GM23338 (cell line): ENCODE data around the gene BMPR1B. TPM values are rescaled to one million over a fixed set of nuclear protein-coding genes. Genes with fewer than 3 reads are reported as not detected.

Experiments
- ATAC-seq: fragments of 200-7000 bp; cut with Tn5 transposase; 3 replicates; pipeline ENCODE4 v1.9.1; 2020
- DNase-seq: peaks from one replicate; pipeline ENCODE4 v3.0.0-alpha.2; 2015; ENCODE audit warnings: low spot score
- H2AFZ ChIP-seq: fragments of 200-600 bp; sonication (generic); 2 replicates; pipeline ENCODE4 v1.8.0; 2016; ENCODE audit warnings: antibody characterized with exemption, mild to moderate bottlenecking, moderate library complexity
- H3F3A ChIP-seq: fragments of 200-600 bp; sonication (generic); replicated peaks from 2 replicates; pipeline ENCODE4 v1.8.0; 2017; ENCODE audit warnings: antibody characterized with exemption, mixed run types, low read depth
- H3K27ac ChIP-seq: fragments of 200-600 bp; sonication (generic); 2 replicates; pipeline ENCODE4 v1.6.1; 2016; ENCODE audit warnings: low read depth
- H3K27me3 ChIP-seq: fragments of 200-600 bp; sonication (generic); 2 replicates; pipeline ENCODE4 v1.8.0; 2016; ENCODE audit warnings: mild to moderate bottlenecking, mixed run types, moderate library complexity; ENCODE audit not compliant: insufficient read depth
- H3K36me3 ChIP-seq: fragments of 200-600 bp; sonication (generic); 2 replicates; pipeline ENCODE4 v1.8.0; 2016; ENCODE audit warnings: mild to moderate bottlenecking; ENCODE audit not compliant: insufficient read depth
- H3K4me1 ChIP-seq: fragments of 200-600 bp; sonication (generic); 2 replicates; pipeline ENCODE4 v1.8.0; 2016; ENCODE audit warnings: mild to moderate bottlenecking, moderate library complexity; ENCODE audit not compliant: insufficient read depth
- H3K4me2 ChIP-seq: fragments of 200-600 bp; sonication (generic); 2 replicates; pipeline ENCODE4 v1.7.1; 2017; ENCODE audit warnings: mixed run types
- H3K4me3 ChIP-seq: fragments of 200-600 bp; sonication (generic); 2 replicates; pipeline ENCODE4 v1.6.1; 2016; ENCODE audit warnings: mixed run types
- H3K79me2 ChIP-seq: fragments of 200-600 bp; sonication (generic); replicated peaks from 2 replicates; pipeline ENCODE4 v1.8.0; 2017; ENCODE audit warnings: mild to moderate bottlenecking; ENCODE audit not compliant: insufficient read depth
- H3K9me2 ChIP-seq: fragments of 200-600 bp; sonication (generic); 2 replicates; pipeline ENCODE4 v1.8.0; 2017; ENCODE audit not compliant: insufficient read depth
- H4K20me1 ChIP-seq: fragments of 200-600 bp; sonication (generic); replicated peaks from 2 replicates; pipeline ENCODE4 v1.8.0; 2017; ENCODE audit warnings: mild to moderate bottlenecking; ENCODE audit not compliant: insufficient read depth
- H3K27ac Mint-ChIP-seq: 2 replicates; pipeline ENCODE4 v1.8.0; 2020; ENCODE audit warnings: inconsistent platforms, mild to moderate bottlenecking, moderate library complexity, mixed read lengths
- H3K27me3 Mint-ChIP-seq: 3 replicates; pipeline ENCODE4 v1.8.0; 2022; ENCODE audit warnings: low read depth, mild to moderate bottlenecking, moderate library complexity, mixed read lengths, inconsistent platforms; ENCODE audit not compliant: insufficient read depth, poor library complexity
- H3K36me3 Mint-ChIP-seq: 3 replicates; pipeline ENCODE4 v1.8.0; 2021; ENCODE audit warnings: low read depth, mild to moderate bottlenecking, inconsistent platforms, moderate library complexity, mixed read lengths
- H3K4me1 Mint-ChIP-seq: 3 replicates; pipeline ENCODE4 v1.8.0; 2020; ENCODE audit warnings: mild to moderate bottlenecking, inconsistent platforms, mixed read lengths
- H3K4me3 Mint-ChIP-seq: 3 replicates; pipeline ENCODE4 v1.8.0; 2021; ENCODE audit warnings: moderate library complexity, mild to moderate bottlenecking, inconsistent platforms, mixed read lengths
- H3K9me3 Mint-ChIP-seq: 3 replicates; pipeline ENCODE4 v1.8.0; 2020; ENCODE audit warnings: moderate library complexity, mild to moderate bottlenecking, inconsistent platforms, mixed read lengths
- CREB1 ChIP-seq: fragments of 250-450 bp; sonication (Bioruptor Pico); IDR thresholded peaks from 2 replicates; pipeline ENCODE4 v1.5.0; 2020; ENCODE audit warnings: low read depth, mild to moderate bottlenecking, moderate library complexity
- CTCF ChIP-seq, 2 experiments: fragments of 200-600 bp in 1 of 2; sonication (generic) in 1 of 2; conservative IDR thresholded peaks; 2 replicates each; pipeline versions ENCODE4 v1.5.1 to v1.6.1; 2016 to 2017; ENCODE audit warnings: antibody characterized with exemption in 2 of 2, low read depth in 2 of 2, mild to moderate bottlenecking in 2 of 2, moderate library complexity in 1 of 2
- ETS1 ChIP-seq: IDR thresholded peaks from 2 replicates; pipeline ENCODE4 v1.6.1; 2016; ENCODE audit warnings: antibody characterized with exemption
- EZH2 ChIP-seq: fragments of 200-600 bp; sonication (generic); IDR thresholded peaks from one replicate; pipeline ENCODE4 v1.8.0; 2017; ENCODE audit warnings: antibody characterized with exemption, mild to moderate bottlenecking, low read depth; ENCODE audit not compliant: unreplicated experiment
- EZH2phosphoT487 ChIP-seq: fragments of 200-600 bp; sonication (generic); IDR thresholded peaks from one replicate; pipeline ENCODE4 v1.8.1; 2018; ENCODE audit warnings: antibody characterized with exemption; ENCODE audit not compliant: unreplicated experiment
- JUNB ChIP-seq: IDR thresholded peaks from one replicate; pipeline ENCODE4 v1.6.1; 2016; ENCODE audit warnings: antibody characterized with exemption; ENCODE audit not compliant: unreplicated experiment
- NANOG ChIP-seq: IDR thresholded peaks from 2 replicates; pipeline ENCODE4 v1.6.1; 2016; ENCODE audit warnings: antibody characterized with exemption, borderline replicate concordance
- POLR2AphosphoS5 ChIP-seq: IDR thresholded peaks from 2 replicates; pipeline ENCODE4 v1.6.1; 2016; ENCODE audit warnings: antibody characterized with exemption, low read depth
- REST ChIP-seq: IDR thresholded peaks from one replicate; pipeline ENCODE4 v1.6.1; 2018; ENCODE audit warnings: antibody characterized with exemption; ENCODE audit not compliant: unreplicated experiment
- STAT1 ChIP-seq: IDR thresholded peaks from one replicate; pipeline ENCODE4 v1.6.1; 2016; ENCODE audit warnings: antibody characterized with exemption; ENCODE audit not compliant: unreplicated experiment
- ZNF114 ChIP-seq: fragments of 250-450 bp; sonication (Bioruptor Pico); IDR thresholded peaks from 2 replicates; pipeline ENCODE4 v1.5.0; 2020; ENCODE audit warnings: mild to moderate bottlenecking, moderate library complexity
- ZNF331 ChIP-seq: fragments of 250-450 bp; sonication (Bioruptor Pico); IDR thresholded peaks from 2 replicates; pipeline ENCODE4 v1.5.0; 2020; ENCODE audit warnings: low read depth, mild to moderate bottlenecking, moderate library complexity
- ZNF462 ChIP-seq: fragments of 250-450 bp; sonication (Bioruptor Pico); IDR thresholded peaks from 2 replicates; pipeline ENCODE4 v1.5.0; 2020; ENCODE audit warnings: mild to moderate bottlenecking, moderate library complexity
- polyA plus RNA-seq: library from polyadenylated mRNA; unstranded; fragments of >200 nt; fragmentation: Nextera tagmentation; extraction: Ambion mirVana; gene quantifications from 2 replicates; pipeline ENCODE4 v1.2.1, GENCODE V29; 2016
- total RNA-seq: library from RNA; depleted of rRNA; stranded (reverse); fragments of >200 nt; shearing (Covaris generic); gene quantifications from 2 replicates; pipeline ENCODE4 v1.2.3, GENCODE V29; 2014

The BMPR1B gene
- total and polyA plus RNA-seq, 2 experiments from 2014 or later: 0.48 to 1.0 TPM

GRCh38 chr4:95186666-95187065, 428.9 kb downstream of the BMPR1B start:
- H3K27me3 Mint-ChIP-seq: peaks cover 9% of the 10 kb centered on the region
- Histone ChIP-seq H3K9me2 (no peaks in the 10 kb centered on the region), H3F3A (no peaks in the 10 kb centered on the region), H3K4me3 (no peak overlapping the region), H3K79me2 (no peaks in the 10 kb centered on the region), H3K27ac (no peak overlapping the region), H3K27me3 (no peaks in the 10 kb centered on the region), H2AFZ (no peak overlapping the region), H4K20me1 (no peaks in the 10 kb centered on the region), H3K36me3 (no peaks in the 10 kb centered on the region), H3K4me1 (peaks cover 4% of the 10 kb centered on the region; the same call in 1 of the 2 replicates), H3K4me2 (no peak overlapping the region)
- H3K36me3 Mint-ChIP-seq: no peaks in the 10 kb centered on the region
- DNase-seq (no peak), ATAC-seq (no peak)
- H3K4me3 Mint-ChIP-seq: no peak overlapping the region
- no peak overlapping the region for H3K27ac Mint-ChIP-seq
- no peak for TF ChIP-seq POLR2AphosphoS5
- TF ChIP-seq JUNB: no peak
- TF ChIP-seq ZNF462: no peak
- TF ChIP-seq EZH2phosphoT487: no peak
- TF ChIP-seq STAT1: no peak
- no peak for TF ChIP-seq ZNF331
- no peak for TF ChIP-seq REST
- TF ChIP-seq NANOG: no peak
- TF ChIP-seq ETS1: no peak
- TF ChIP-seq CTCF (conservative IDR thresholded peaks at IDR 0.05; ENCODE audit: low read depth in 2 of 2): no peak
- TF ChIP-seq ZNF114 (CRISPR knock-in tag): no peak
- TF ChIP-seq EZH2: no peak
- no peak for TF ChIP-seq CREB1 (CRISPR knock-in tag)
- no peaks in the 10 kb centered on the region; the same call in 2 of the 3 replicates for H3K9me3 Mint-ChIP-seq
- peaks cover 9% of the 10 kb centered on the region for H3K4me1 Mint-ChIP-seq
